Neural crest cell (in vitro differentiated cells): ENCODE results near the gene NOTUM. TPM values are rescaled to one million over a fixed set of nuclear protein-coding genes. Genes with fewer than 3 reads are reported as not detected.

Experiments
- DNase-seq: peaks from one replicate; pipeline ENCODE4 v3.0.0; 2021; ENCODE audit warnings: low read depth, mixed read lengths, low spot score
- H3K27ac Mint-ChIP-seq: one replicate; pipeline ENCODE4 v1.8.0; 2021; ENCODE audit warnings: mild to moderate bottlenecking, mixed read lengths; ENCODE audit not compliant: unreplicated experiment
- H3K27me3 Mint-ChIP-seq: 2 replicates; pipeline ENCODE4 v1.8.0; 2021; ENCODE audit warnings: low read depth, mild to moderate bottlenecking, mixed read lengths
- H3K36me3 Mint-ChIP-seq: 2 replicates; pipeline ENCODE4 v1.8.0; 2021; ENCODE audit warnings: low read depth, mild to moderate bottlenecking, mixed read lengths
- H3K4me1 Mint-ChIP-seq: 2 replicates; pipeline ENCODE4 v1.8.0; 2021; ENCODE audit warnings: mixed read lengths
- H3K4me3 Mint-ChIP-seq: one replicate; pipeline ENCODE4 v1.8.0; 2021; ENCODE audit warnings: mild to moderate bottlenecking, mixed read lengths
- H3K9me3 Mint-ChIP-seq: 2 replicates; pipeline ENCODE4 v1.8.0; 2021; ENCODE audit warnings: mixed read lengths
- total RNA-seq: library from RNA; stranded (reverse); gene quantifications from 2 replicates; pipeline ENCODE4 v1.2.1, GENCODE V29; 2021
- TF ChIP-seq, protein P1 (sequence below): fragments of 200-600 bp; sonication (generic); conservative IDR thresholded peaks from 2 replicates; pipeline ENCODE4 v1.5.0; 2021; ENCODE audit warnings: antibody characterized with exemption, mild to moderate bottlenecking

Gene NOTUM
- total RNA-seq, 1 donor from 2014 or later = 6.3 TPM

GRCh38 chr17:81902653-81903414, 58.2 kb downstream of the NOTUM start:
- TF ChIP-seq, protein P1, sequence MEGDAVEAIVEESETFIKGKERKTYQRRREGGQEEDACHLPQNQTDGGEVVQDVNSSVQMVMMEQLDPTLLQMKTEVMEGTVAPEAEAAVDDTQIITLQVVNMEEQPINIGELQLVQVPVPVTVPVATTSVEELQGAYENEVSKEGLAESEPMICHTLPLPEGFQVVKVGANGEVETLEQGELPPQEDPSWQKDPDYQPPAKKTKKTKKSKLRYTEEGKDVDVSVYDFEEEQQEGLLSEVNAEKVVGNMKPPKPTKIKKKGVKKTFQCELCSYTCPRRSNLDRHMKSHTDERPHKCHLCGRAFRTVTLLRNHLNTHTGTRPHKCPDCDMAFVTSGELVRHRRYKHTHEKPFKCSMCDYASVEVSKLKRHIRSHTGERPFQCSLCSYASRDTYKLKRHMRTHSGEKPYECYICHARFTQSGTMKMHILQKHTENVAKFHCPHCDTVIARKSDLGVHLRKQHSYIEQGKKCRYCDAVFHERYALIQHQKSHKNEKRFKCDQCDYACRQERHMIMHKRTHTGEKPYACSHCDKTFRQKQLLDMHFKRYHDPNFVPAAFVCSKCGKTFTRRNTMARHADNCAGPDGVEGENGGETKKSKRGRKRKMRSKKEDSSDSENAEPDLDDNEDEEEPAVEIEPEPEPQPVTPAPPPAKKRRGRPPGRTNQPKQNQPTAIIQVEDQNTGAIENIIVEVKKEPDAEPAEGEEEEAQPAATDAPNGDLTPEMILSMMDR = no peak
- no peaks in the 10 kb centered on the region for H3K9me3 Mint-ChIP-seq
- no peak overlapping the region for H3K4me3 Mint-ChIP-seq
- peaks cover 3% of the 10 kb centered on the region for H3K36me3 Mint-ChIP-seq
- peaks cover 14% of the 10 kb centered on the region for H3K27me3 Mint-ChIP-seq
- peaks cover 15% of the 10 kb centered on the region for H3K4me1 Mint-ChIP-seq
- no peak overlapping the region for H3K27ac Mint-ChIP-seq
- DNase-seq = no peak

Other genes starting within 250 kb of the NOTUM start
- 27.1 and 28.8 TPM in 2 replicates for gene SLC25A10, start 248.9 kb downstream of the NOTUM start, total RNA-seq
- not detected in 2 replicates for gene GCGR, start 157.0 kb downstream of the NOTUM start, total RNA-seq
- 189 and 200 TPM in 2 replicates for gene MCRIP1, start 127.9 kb downstream of the NOTUM start, total RNA-seq
- gene PPP1R27, start 126.1 kb downstream of the NOTUM start, total RNA-seq = not detected in 2 replicates
- 364 and 368 TPM in 2 replicates for gene P4HB, start 100.7 kb downstream of the NOTUM start, total RNA-seq
- 405 and 429 TPM in 2 replicates for gene ARHGDIA, start 89.8 kb downstream of the NOTUM start, total RNA-seq
- gene ALYREF, start 69.6 kb downstream of the NOTUM start, total RNA-seq = 216 and 217 TPM in 2 replicates
- gene ANAPC11, start 69.5 kb downstream of the NOTUM start, total RNA-seq = 199 and 200 TPM in 2 replicates
- 0.93 and 1.1 TPM in 2 replicates for gene NPB, start 58.9 kb downstream of the NOTUM start, total RNA-seq
- 86.2 and 92.4 TPM in 2 replicates for gene PCYT2, start 49.8 kb downstream of the NOTUM start, total RNA-seq
- 25.5 and 26.2 TPM in 2 replicates for gene SIRT7, start 43.0 kb downstream of the NOTUM start, total RNA-seq
- gene MAFG, start 33.5 kb downstream of the NOTUM start, total RNA-seq = 24.1 and 24.2 TPM in 2 replicates
- gene PYCR1, start 23.9 kb downstream of the NOTUM start, total RNA-seq = 93.0 and 102 TPM in 2 replicates
- gene MYADML2, start 14.0 kb downstream of the NOTUM start, total RNA-seq = 0.11 TPM in 1 of 2 replicates, not detected in the other
- 50.0 and 51.9 TPM in 2 replicates for gene ASPSCR1, start 16.4 kb upstream of the NOTUM start, total RNA-seq
- gene CENPX, start 61.7 kb upstream of the NOTUM start, total RNA-seq = 129 and 135 TPM in 2 replicates
- gene LRRC45, start 62.1 kb upstream of the NOTUM start, total RNA-seq = 55.7 and 63.5 TPM in 2 replicates
- gene RAC3, start 70.5 kb upstream of the NOTUM start, total RNA-seq = 73.6 and 75.0 TPM in 2 replicates
- 198 and 199 TPM in 2 replicates for gene DCXR, start 76.5 kb upstream of the NOTUM start, total RNA-seq
- gene RFNG, start 90.6 kb upstream of the NOTUM start, total RNA-seq = 44.5 and 46.0 TPM in 2 replicates
- 154 and 156 TPM in 2 replicates for gene GPS1, start 90.7 kb upstream of the NOTUM start, total RNA-seq
- 126 and 131 TPM in 2 replicates for gene DUS1L, start 104.6 kb upstream of the NOTUM start, total RNA-seq
- gene FASN, start 137.0 kb upstream of the NOTUM start, total RNA-seq = 816 and 839 TPM in 2 replicates